ENCODE results near the gene PTGES2. TPM values are rescaled to one million over a fixed set of nuclear protein-coding genes. Genes with fewer than 3 reads are reported as not detected.

The PTGES2 gene
- total RNA-seq, 6 donors from 2014 or later, result 45.9 to 116 (median 61.1) TPM

GRCh38 chr9:128121924-128122808 is 5.4 kb downstream of the PTGES2 start:
- WGBS, 2 donors, result 90 to 93% methylated on average over 13 to 27 of the region's 27 CpGs
- TF ChIP-seq EP300 (IDR thresholded peaks at IDR 0.05) (no peak), POLR2A (IDR thresholded peaks at IDR 0.05) (no peak), CTCF (IDR thresholded peaks at IDR 0.05) (no peak), POLR2AphosphoS5 (IDR thresholded peaks at IDR 0.05) (no peak)
- Histone ChIP-seq H3K4me3 (no peak overlapping the region), H3K36me3 (peaks cover 4 to 41% (median 28%) of the 10 kb centered on the region in 4 donors), H3K27ac (no peak overlapping the region), H3K9me3 (no peaks in the 10 kb centered on the region), H3K27me3 (no peaks in the 10 kb centered on the region), H3K4me1 (peaks cover 23 to 31% (median 25%) of the 10 kb centered on the region in 4 donors)
- no peak for DNase-seq
- ATAC-seq (ENCODE audit: low FRiP score in 2 of 2), result no peak

- no peak overlapping the region for H3K4me3 ChIP-seq
- no peak for ATAC-seq (ENCODE audit: low FRiP score in 2 of 2)
- peaks cover 4 to 41% (median 28%) of the 10 kb centered on the region in 4 donors for H3K36me3 ChIP-seq
- no peak for TF ChIP-seq CTCF (IDR thresholded peaks at IDR 0.05)
- no peak for TF ChIP-seq EP300 (IDR thresholded peaks at IDR 0.05)
- no peak for TF ChIP-seq POLR2AphosphoS5 (IDR thresholded peaks at IDR 0.05)
- TF ChIP-seq POLR2A (IDR thresholded peaks at IDR 0.05), result no peak
- no peaks in the 10 kb centered on the region for H3K9me3 ChIP-seq
- 90 to 98% methylated on average over 5 of the region's 5 CpGs for WGBS, 2 donors
- DNase-seq, result no peak
- no peaks in the 10 kb centered on the region for H3K27me3 ChIP-seq
- H3K4me1 ChIP-seq, result peaks cover 18 to 24% (median 20%) of the 10 kb centered on the region in 4 donors
- no peak overlapping the region for H3K27ac ChIP-seq
These were observed 6.1 kb downstream of the PTGES2 start for GRCh38 chr9:128121466-128121810.

DNA sequence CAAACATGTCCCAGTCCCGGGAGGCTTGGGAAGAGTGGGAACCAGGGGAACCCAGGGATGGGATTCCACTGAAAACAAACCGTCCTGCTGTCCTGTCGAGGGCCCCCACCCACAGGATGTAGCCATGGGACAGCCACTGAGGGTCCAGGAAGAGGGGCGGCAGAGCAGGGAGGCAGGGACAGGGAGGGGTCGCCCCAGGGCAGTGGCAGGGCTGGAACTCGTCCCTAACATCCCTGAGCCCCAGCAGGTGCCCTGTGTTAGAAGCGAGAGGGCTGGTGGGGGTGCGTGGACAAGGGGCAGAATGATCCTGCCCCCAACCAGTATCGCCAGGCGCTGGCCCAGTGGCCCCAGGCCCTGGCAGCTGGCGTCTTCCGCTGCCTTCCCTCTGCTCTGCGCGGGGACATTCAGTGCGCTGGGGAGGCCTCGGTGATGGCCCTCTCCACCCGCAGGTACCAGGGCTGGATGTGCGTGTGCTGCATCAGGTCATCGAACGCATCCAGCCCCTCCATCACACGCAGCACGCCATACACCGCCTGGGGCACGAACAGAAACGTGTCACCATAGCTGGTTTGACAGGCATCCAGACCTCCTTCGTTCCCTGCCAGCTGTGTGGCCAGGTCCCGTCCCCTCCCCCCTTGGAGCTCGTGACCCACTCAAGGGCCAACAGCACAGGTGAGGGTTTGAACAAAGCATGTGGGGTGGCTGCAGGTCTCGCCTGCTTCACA is 6.6 kb downstream of the PTGES2 start:
- WGBS, 2 donors, result 88 to 91% methylated on average over 7 to 25 of the region's 29 CpGs
- ATAC-seq (ENCODE audit: low FRiP score in 2 of 2), result no peak

GRCh38 chr9:128120061-128120740 is 7.3 kb downstream of the PTGES2 start:
- Histone ChIP-seq H3K27ac (no peak overlapping the region), H3K4me1 (peaks cover 8 to 11% (median 10%) of the 10 kb centered on the region in 4 donors), H3K27me3 (no peaks in the 10 kb centered on the region), H3K9me3 (no peaks in the 10 kb centered on the region), H3K4me3 (no peak overlapping the region), H3K36me3 (peaks cover 4 to 41% (median 28%) of the 10 kb centered on the region in 4 donors)
- ATAC-seq (ENCODE audit: low FRiP score in 2 of 2), result no peak
- 76 to 88% methylated on average over 7 to 14 of the region's 20 CpGs for WGBS, 2 donors
- DNase-seq, result no peak
- TF ChIP-seq EP300 (IDR thresholded peaks at IDR 0.05) (no peak), POLR2AphosphoS5 (IDR thresholded peaks at IDR 0.05) (no peak), POLR2A (IDR thresholded peaks at IDR 0.05) (no peak), CTCF (IDR thresholded peaks at IDR 0.05) (no peak)

More for the DNA sequence above, 6.6 kb downstream of the PTGES2 start:
- Histone ChIP-seq H3K27ac (no peak overlapping the region), H3K27me3 (no peaks in the 10 kb centered on the region), H3K4me3 (no peak overlapping the region), H3K4me1 (peaks cover 13 to 18% (median 15%) of the 10 kb centered on the region in 4 donors), H3K9me3 (no peaks in the 10 kb centered on the region), H3K36me3 (peaks cover 4 to 41% (median 28%) of the 10 kb centered on the region in 4 donors)
- peak in 1 of 2 donors; percentile 72 for DNase-seq
- TF ChIP-seq POLR2A (IDR thresholded peaks at IDR 0.05) (no peak), CTCF (IDR thresholded peaks at IDR 0.05) (no peak), POLR2AphosphoS5 (IDR thresholded peaks at IDR 0.05) (no peak), EP300 (IDR thresholded peaks at IDR 0.05) (no peak)

Measured in upper lobe of left lung (tissue), 6 donors.